Nephron progenitor cell (in vitro differentiated cells): ENCODE measurements around the gene ZFAND3.

ENCODE experiments used
- DNase-seq: peaks from one replicate; pipeline ENCODE4 v3.0.0; 2021
- H3K27ac Mint-ChIP-seq: 2 replicates; pipeline ENCODE4 v1.8.0; 2021; ENCODE audit warnings: mild to moderate bottlenecking, moderate library complexity, mixed read lengths
- H3K27me3 Mint-ChIP-seq: 2 replicates; pipeline ENCODE4 v1.8.0; 2021; ENCODE audit warnings: mild to moderate bottlenecking, low read depth, mixed read lengths; ENCODE audit not compliant: poor library complexity
- H3K36me3 Mint-ChIP-seq: 2 replicates; pipeline ENCODE4 v1.8.0; 2021; ENCODE audit warnings: low read depth, mixed read lengths
- H3K4me1 Mint-ChIP-seq: 2 replicates; pipeline ENCODE4 v1.8.0; 2021; ENCODE audit warnings: mixed read lengths
- H3K4me3 Mint-ChIP-seq: 2 replicates; pipeline ENCODE4 v1.8.0; 2021; ENCODE audit warnings: mild to moderate bottlenecking, moderate library complexity, mixed read lengths
- H3K9me3 Mint-ChIP-seq: 2 replicates; pipeline ENCODE4 v1.8.0; 2021; ENCODE audit warnings: mild to moderate bottlenecking, moderate library complexity, mixed read lengths
- TF ChIP-seq, protein P1 (sequence below): fragments of 200-600 bp; sonication (generic); IDR thresholded peaks from 2 replicates; pipeline ENCODE4 v1.5.0; 2021; ENCODE audit warnings: antibody characterized with exemption

ZFAND3 gene

DNA sequence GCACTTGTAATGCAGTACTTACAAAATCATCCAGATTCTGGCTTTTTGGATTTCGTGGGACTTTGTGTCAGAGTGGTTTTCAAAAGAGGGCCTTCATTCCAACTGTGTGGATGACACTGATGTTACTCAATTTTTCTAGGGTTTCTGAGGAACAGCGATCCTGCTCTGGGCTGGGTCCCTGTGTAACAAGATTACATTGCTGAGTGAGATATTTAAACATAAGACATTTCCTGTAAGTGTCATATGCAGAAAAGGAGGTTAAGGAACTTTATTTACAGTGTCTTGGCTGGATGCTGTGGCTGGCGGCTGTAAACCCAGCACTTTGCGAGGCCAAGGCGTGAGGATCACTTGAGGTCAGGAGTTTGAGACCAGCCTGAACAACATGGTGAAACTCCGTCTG lies 6.7 kb downstream of the ZFAND3 start:
- no peak for DNase-seq
- Mint-ChIP-seq H3K27me3 (no peaks in the 10 kb centered on the region), H3K36me3 (peaks cover 4% of the 10 kb centered on the region), H3K4me1 (peaks cover 56% of the 10 kb centered on the region), H3K9me3 (no peaks in the 10 kb centered on the region), H3K27ac (peak overlapping the region; percentile 80), H3K4me3 (no peak overlapping the region)
- TF ChIP-seq, protein P1, sequence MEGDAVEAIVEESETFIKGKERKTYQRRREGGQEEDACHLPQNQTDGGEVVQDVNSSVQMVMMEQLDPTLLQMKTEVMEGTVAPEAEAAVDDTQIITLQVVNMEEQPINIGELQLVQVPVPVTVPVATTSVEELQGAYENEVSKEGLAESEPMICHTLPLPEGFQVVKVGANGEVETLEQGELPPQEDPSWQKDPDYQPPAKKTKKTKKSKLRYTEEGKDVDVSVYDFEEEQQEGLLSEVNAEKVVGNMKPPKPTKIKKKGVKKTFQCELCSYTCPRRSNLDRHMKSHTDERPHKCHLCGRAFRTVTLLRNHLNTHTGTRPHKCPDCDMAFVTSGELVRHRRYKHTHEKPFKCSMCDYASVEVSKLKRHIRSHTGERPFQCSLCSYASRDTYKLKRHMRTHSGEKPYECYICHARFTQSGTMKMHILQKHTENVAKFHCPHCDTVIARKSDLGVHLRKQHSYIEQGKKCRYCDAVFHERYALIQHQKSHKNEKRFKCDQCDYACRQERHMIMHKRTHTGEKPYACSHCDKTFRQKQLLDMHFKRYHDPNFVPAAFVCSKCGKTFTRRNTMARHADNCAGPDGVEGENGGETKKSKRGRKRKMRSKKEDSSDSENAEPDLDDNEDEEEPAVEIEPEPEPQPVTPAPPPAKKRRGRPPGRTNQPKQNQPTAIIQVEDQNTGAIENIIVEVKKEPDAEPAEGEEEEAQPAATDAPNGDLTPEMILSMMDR: no peak

DNA sequence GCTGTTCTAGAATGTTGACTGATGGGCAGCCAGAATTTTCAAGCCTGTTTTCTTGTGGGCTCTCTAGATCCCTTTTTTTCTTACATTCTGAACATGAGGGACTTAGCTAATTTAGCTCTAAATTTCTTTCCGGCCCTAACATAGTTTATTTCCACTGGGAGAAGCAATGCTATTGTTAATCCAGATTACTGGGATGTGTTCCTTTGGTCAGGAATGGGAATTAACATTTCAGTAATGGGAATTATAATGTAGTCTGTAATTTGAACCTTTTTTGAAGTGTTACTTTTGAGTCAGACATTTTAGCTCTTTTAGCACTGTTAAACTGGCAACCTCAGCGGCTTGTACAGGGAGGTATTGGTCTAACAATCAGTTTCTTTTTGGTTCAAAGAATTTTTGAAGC lies 7.5 kb downstream of the ZFAND3 start:
- no peaks in the 10 kb centered on the region for H3K9me3 Mint-ChIP-seq
- DNase-seq: no peak
- no peak overlapping the region for H3K4me3 Mint-ChIP-seq
- H3K27me3 Mint-ChIP-seq: no peaks in the 10 kb centered on the region
- TF ChIP-seq, protein P1: no peak
- H3K4me1 Mint-ChIP-seq: peaks cover 56% of the 10 kb centered on the region
- H3K36me3 Mint-ChIP-seq: peaks cover 12% of the 10 kb centered on the region
- H3K27ac Mint-ChIP-seq: no peak overlapping the region

DNA sequence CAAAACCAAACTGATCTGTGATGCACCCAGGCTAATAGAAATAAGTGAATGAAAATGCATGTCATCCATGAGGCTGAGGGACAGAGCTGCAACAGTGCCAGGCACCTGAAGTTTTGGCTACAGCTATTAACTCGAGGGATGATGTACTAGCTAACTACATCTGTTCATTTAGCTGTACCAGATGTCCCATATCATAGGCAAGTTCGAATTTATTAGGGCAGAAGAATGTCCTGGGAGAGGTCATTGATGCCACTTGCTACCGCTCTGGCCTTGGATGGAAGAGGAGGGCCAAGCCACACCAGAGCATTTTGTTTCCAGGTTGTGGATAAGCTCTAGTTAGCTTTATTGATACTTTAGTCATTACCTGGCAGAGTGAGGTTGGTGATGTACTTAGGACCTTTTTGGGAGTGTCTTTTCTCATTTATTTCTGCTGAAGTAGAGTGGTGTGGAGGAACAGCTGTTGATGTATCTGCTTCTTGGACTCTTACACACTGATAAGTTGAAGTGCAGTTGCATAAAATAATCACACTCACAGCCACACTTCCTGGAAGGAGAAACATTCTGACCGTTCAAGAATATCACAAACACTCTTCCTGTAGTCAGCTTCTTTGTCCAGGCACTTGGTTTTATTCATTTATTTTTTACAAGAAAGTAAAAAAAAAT lies 8.2 kb downstream of the ZFAND3 start:
- H3K4me1 Mint-ChIP-seq: peaks cover 53% of the 10 kb centered on the region
- no peak overlapping the region for H3K27ac Mint-ChIP-seq
- no peak overlapping the region for H3K4me3 Mint-ChIP-seq
- DNase-seq: no peak
- H3K27me3 Mint-ChIP-seq: no peaks in the 10 kb centered on the region
- no peaks in the 10 kb centered on the region for H3K9me3 Mint-ChIP-seq
- peaks cover 20% of the 10 kb centered on the region for H3K36me3 Mint-ChIP-seq
- TF ChIP-seq, protein P1: no peak

DNA sequence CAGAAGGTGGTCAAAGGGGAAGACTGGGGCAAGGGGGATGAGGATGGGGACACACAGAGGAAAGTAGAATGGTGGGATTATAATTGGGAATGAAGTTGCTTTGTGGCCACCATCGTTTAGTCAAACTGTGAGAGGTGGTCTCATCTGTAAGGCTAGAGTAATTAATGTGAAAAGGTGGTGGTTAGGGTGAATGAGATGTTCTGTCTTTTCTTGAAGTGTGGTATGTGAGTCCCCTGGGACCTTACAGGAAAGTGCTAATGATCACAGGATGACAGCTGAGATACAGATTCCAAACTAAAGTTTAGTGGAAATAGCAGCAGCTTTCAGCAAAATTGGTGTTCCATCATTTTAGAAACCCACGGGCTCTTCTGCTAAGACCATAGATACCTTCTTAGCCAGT lies 10.7 kb downstream of the ZFAND3 start:
- Mint-ChIP-seq H3K9me3 (peaks cover 12% of the 10 kb centered on the region), H3K4me1 (peaks cover 37% of the 10 kb centered on the region), H3K27ac (no peak overlapping the region), H3K36me3 (peaks cover 36% of the 10 kb centered on the region), H3K27me3 (no peaks in the 10 kb centered on the region), H3K4me3 (no peak overlapping the region)
- TF ChIP-seq, protein P1: no peak
- DNase-seq: no peak

DNA sequence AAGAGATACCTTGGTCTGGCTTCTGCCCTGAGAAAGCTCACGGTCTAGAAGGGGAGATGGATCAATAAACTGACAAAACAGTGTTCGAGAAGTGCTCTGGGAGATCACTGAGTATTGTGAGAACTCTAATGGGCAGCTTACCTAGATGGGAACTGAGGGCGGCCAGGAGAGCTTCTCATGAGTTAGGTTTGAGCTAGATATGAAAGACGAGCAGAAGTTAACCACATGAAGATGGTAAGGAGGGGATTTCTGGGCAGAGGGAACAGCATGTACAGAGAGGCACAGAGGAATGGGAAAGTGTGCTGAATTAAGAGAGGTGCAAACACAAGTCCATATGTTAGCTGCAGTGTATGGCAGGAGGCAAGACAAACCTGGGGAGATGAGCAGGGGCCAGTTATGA lies 11.9 kb downstream of the ZFAND3 start:
- no peak for DNase-seq
- H3K4me3 Mint-ChIP-seq: no peak overlapping the region
- H3K36me3 Mint-ChIP-seq: peaks cover 41% of the 10 kb centered on the region
- peak overlapping the region; percentile 27 for H3K27ac Mint-ChIP-seq
- H3K27me3 Mint-ChIP-seq: no peaks in the 10 kb centered on the region
- peaks cover 37% of the 10 kb centered on the region for H3K4me1 Mint-ChIP-seq
- TF ChIP-seq, protein P1: no peak
- peaks cover 12% of the 10 kb centered on the region for H3K9me3 Mint-ChIP-seq

DNA sequence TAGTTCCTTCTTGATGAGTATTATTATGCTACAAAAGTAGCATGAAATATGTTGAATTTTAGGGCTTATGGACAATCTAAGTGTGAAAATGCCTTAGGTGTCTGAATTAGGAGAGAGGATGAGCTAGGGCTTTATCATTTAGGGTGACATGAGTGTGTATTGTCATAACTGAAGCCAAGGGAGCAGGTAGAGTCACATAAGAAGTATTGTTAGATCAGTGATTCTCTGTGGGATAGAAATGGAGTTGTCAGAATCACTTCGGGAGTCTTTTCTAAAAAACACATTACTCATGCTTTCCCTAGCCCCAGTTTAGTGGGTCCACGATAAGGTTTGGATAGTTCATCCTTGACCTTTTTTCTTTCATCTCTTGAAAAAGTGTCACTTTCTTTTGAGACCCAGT lies 16.4 kb downstream of the ZFAND3 start:
- Mint-ChIP-seq H3K36me3 (peaks cover 77% of the 10 kb centered on the region), H3K27ac (no peak overlapping the region), H3K4me3 (no peak overlapping the region), H3K27me3 (no peaks in the 10 kb centered on the region), H3K9me3 (peaks cover 12% of the 10 kb centered on the region), H3K4me1 (peaks cover 14% of the 10 kb centered on the region)
- TF ChIP-seq, protein P1: no peak
- DNase-seq: no peak
